PC-9 (cell line): ENCODE data around the gene PLAC9. TPM values are rescaled to one million over a fixed set of nuclear protein-coding genes. Genes with fewer than 3 reads are reported as not detected.

ENCODE experiments used
- BruUV-seq: library from RNA; stranded (reverse); fragments of 400-500 nt; replicated peaks from 2 replicates; lab custom pipeline; 2021; lab: Mats Ljungman, UMichigan
- CTCF ChIA-PET: fragments of 300-600 bp; sonication (Branson Sonifier 250); formaldehyde crosslinking; loops from one replicate; lab custom pipeline; 2022; ENCODE audit warnings: antibody characterized with exemption; lab: Charles Lee
- POLR2A ChIA-PET: fragments of 300-600 bp; sonication (Branson Sonifier 250); formaldehyde crosslinking; loops from one replicate; lab custom pipeline; 2022; ENCODE audit warnings: antibody characterized with exemption; ENCODE audit not compliant: unreplicated experiment; lab: Charles Lee
- DNase-seq, 2 experiments: peaks; one replicate each; pipeline versions ENCODE4 v3.0.0 to v3.0.0-alpha.2; 2015 to 2022; ENCODE audit warnings: mixed read lengths in 1 of 2
- H2AFZ ChIP-seq: fragments of 200-600 bp; sonication (generic); 2 replicates; pipeline ENCODE4 v1.8.1; 2017; ENCODE audit warnings: antibody characterized with exemption
- H3F3A ChIP-seq: fragments of 200-600 bp; sonication (generic); 2 replicates; pipeline ENCODE4 v1.8.1; 2017; ENCODE audit warnings: antibody characterized with exemption, mild to moderate bottlenecking, low read depth; ENCODE audit not compliant: insufficient read depth
- H3K27ac ChIP-seq: fragments of 200-600 bp; sonication (generic); 2 replicates; pipeline ENCODE4 v1.6.1; 2016; ENCODE audit warnings: mixed run types
- H3K27me3 ChIP-seq: fragments of 200-600 bp; sonication (generic); 2 replicates; pipeline ENCODE4 v1.6.1; 2016; ENCODE audit warnings: low read depth, mixed run types; ENCODE audit not compliant: insufficient read depth
- H3K36me3 ChIP-seq: fragments of 200-600 bp; sonication (generic); 2 replicates; pipeline ENCODE4 v1.6.1; 2016; ENCODE audit warnings: low read depth, mixed run types
- H3K4me1 ChIP-seq: fragments of 200-600 bp; sonication (generic); replicated peaks from 2 replicates; pipeline ENCODE4 v1.6.1; 2016; ENCODE audit warnings: mixed run types; ENCODE audit not compliant: insufficient read depth
- H3K4me2 ChIP-seq: fragments of 200-600 bp; sonication (generic); 2 replicates; pipeline ENCODE4 v1.6.1; 2017; ENCODE audit warnings: mixed run types
- H3K4me3 ChIP-seq: fragments of 200-600 bp; sonication (generic); 2 replicates; pipeline ENCODE4 v1.6.1; 2016; ENCODE audit warnings: mixed run types
- H3K79me2 ChIP-seq: fragments of 200-600 bp; sonication (generic); 2 replicates; pipeline ENCODE4 v1.6.1; 2017; ENCODE audit warnings: low read depth, mixed run types
- H3K9me2 ChIP-seq: fragments of 200-600 bp; sonication (generic); 2 replicates; pipeline ENCODE4 v1.8.1; 2017; ENCODE audit warnings: mild to moderate bottlenecking; ENCODE audit not compliant: insufficient read depth
- H3K9me3 ChIP-seq: fragments of 200-600 bp; sonication (generic); 2 replicates; pipeline ENCODE4 v1.8.1; 2016; ENCODE audit warnings: low read depth; ENCODE audit not compliant: insufficient read depth
- H4K20me1 ChIP-seq: fragments of 200-600 bp; sonication (generic); 2 replicates; pipeline ENCODE4 v1.8.1; 2017; ENCODE audit not compliant: insufficient read depth
- EZH2 ChIP-seq: fragments of 200-600 bp; sonication (generic); IDR thresholded peaks from 2 replicates; pipeline ENCODE4 v1.8.0; 2017; ENCODE audit warnings: antibody characterized with exemption, low read depth
- intact Hi-C: fragments of 100-400 bp; cut with micrococcal nuclease; formaldehyde crosslinking; loops from one replicate; pipeline ENCODE4 v1.10.0; 2022; ENCODE audit not compliant: unreplicated experiment
- total RNA-seq: library from RNA; stranded (reverse); gene quantifications from 2 replicates; pipeline ENCODE4 v1.2.3, GENCODE V29; 2021
- TF ChIP-seq, protein P1 (sequence below): fragments of 200-600 bp; sonication (generic); conservative IDR thresholded peaks from 2 replicates; pipeline ENCODE4 v1.6.1; 2017; ENCODE audit warnings: mixed run types, antibody characterized with exemption, mild to moderate bottlenecking, moderate library complexity

The PLAC9 gene
- total RNA-seq, 1 experiment from 2014 or later = not detected

- Histone ChIP-seq H3K36me3 (peaks cover 14% of the 10 kb centered on the region; the same call in 1 of the 2 replicates), H3K79me2 (peaks cover 82% of the 10 kb centered on the region), H3F3A (peaks cover 47% of the 10 kb centered on the region), H3K9me2 (no peaks in the 10 kb centered on the region), H3K27me3 (no peaks in the 10 kb centered on the region), H3K9me3 (no peaks in the 10 kb centered on the region), H2AFZ (no peak overlapping the region), H3K27ac (no peak overlapping the region), H3K4me3 (no peak overlapping the region), H4K20me1 (peaks cover 31% of the 10 kb centered on the region), H3K4me2 (peak overlapping the region; percentile 60), H3K4me1 (peaks cover 64% of the 10 kb centered on the region)
- no TSS peak for BruUV-seq
- intact Hi-C loops = no loop called here
- POLR2A ChIA-PET = no interaction called here
- TF ChIP-seq EZH2 = no peak
- TF ChIP-seq, protein P1, sequence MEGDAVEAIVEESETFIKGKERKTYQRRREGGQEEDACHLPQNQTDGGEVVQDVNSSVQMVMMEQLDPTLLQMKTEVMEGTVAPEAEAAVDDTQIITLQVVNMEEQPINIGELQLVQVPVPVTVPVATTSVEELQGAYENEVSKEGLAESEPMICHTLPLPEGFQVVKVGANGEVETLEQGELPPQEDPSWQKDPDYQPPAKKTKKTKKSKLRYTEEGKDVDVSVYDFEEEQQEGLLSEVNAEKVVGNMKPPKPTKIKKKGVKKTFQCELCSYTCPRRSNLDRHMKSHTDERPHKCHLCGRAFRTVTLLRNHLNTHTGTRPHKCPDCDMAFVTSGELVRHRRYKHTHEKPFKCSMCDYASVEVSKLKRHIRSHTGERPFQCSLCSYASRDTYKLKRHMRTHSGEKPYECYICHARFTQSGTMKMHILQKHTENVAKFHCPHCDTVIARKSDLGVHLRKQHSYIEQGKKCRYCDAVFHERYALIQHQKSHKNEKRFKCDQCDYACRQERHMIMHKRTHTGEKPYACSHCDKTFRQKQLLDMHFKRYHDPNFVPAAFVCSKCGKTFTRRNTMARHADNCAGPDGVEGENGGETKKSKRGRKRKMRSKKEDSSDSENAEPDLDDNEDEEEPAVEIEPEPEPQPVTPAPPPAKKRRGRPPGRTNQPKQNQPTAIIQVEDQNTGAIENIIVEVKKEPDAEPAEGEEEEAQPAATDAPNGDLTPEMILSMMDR = no peak
- no peak for DNase-seq
- CTCF ChIA-PET = no interaction called here
These were observed 37.5 kb downstream of the PLAC9 start for GRCh38 chr10:80170026-80170425.

- H3K36me3 ChIP-seq = peaks cover 14% of the 10 kb centered on the region; the same call in 1 of the 2 replicates
- CTCF ChIA-PET = no interaction called here
- peak overlapping the region; percentile 60 for H3K4me2 ChIP-seq
- no peaks in the 10 kb centered on the region for H3K9me2 ChIP-seq
- TF ChIP-seq, protein P1 = no peak
- no peak for TF ChIP-seq EZH2
- H2AFZ ChIP-seq = no peak overlapping the region
- peaks cover 58% of the 10 kb centered on the region for H3K4me1 ChIP-seq
- intact Hi-C loops = loop anchor here (1.0 kb wide), 1 partner anchor 34 kb away; no protein-coding TSS in a partner anchor
- H3K4me3 ChIP-seq = no peak overlapping the region
- no peak for DNase-seq
- no TSS peak for BruUV-seq
- no peaks in the 10 kb centered on the region for H3K9me3 ChIP-seq
- peaks cover 35% of the 10 kb centered on the region for H4K20me1 ChIP-seq
- H3K79me2 ChIP-seq = peaks cover 79% of the 10 kb centered on the region
- H3F3A ChIP-seq = peaks cover 46% of the 10 kb centered on the region
- no peaks in the 10 kb centered on the region for H3K27me3 ChIP-seq
- peak overlapping the region; percentile 75 for H3K27ac ChIP-seq
- POLR2A ChIA-PET = interaction anchor here (0.7 kb wide), 1 partner anchor 26 kb away, joined by 8 read pairs; no protein-coding TSS in a partner anchor
These were observed 38.1 kb downstream of the PLAC9 start for GRCh38 chr10:80170641-80171040.

DNA sequence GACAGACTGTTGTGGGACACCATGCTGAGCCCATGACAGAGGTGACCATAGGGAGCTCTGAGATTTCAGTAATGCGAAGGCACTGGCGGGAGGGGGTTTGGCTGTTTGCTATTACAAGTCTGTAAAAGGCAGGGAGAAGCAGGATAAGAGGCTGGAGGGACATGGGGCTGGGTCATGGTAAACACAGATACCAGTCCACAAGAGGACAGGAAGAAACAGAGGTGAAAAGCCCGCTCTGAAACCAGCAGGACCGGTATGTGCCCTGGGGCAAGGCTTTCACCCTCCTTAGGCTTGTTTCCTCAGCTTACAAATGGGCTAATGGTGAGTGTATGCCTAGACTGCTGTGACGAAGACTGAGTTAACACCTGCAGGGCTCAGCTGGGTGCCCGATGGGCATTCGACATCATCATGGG, 38.7 kb downstream of the PLAC9 start:
- peak overlapping the region; percentile 75 for H3K27ac ChIP-seq
- no peaks in the 10 kb centered on the region for H3K9me3 ChIP-seq
- no TSS peak for BruUV-seq
- H3K36me3 ChIP-seq = peaks cover 14% of the 10 kb centered on the region; the same call in 1 of the 2 replicates
- no peak overlapping the region for H2AFZ ChIP-seq
- H4K20me1 ChIP-seq = peaks cover 41% of the 10 kb centered on the region
- DNase-seq = peak; percentile 92 to 98
- POLR2A ChIA-PET = interaction anchor here (0.5 to 0.7 kb wide), 2 partner anchors 26 to 28 kb away, joined by 4 to 8 read pairs; no protein-coding TSS in a partner anchor
- CTCF ChIA-PET = no interaction called here
- peak overlapping the region; percentile 60 for H3K4me2 ChIP-seq
- H3K27me3 ChIP-seq = no peaks in the 10 kb centered on the region
- peaks cover 41% of the 10 kb centered on the region for H3F3A ChIP-seq
- no peak overlapping the region for H3K4me3 ChIP-seq
- H3K4me1 ChIP-seq = peaks cover 52% of the 10 kb centered on the region
- no peaks in the 10 kb centered on the region for H3K9me2 ChIP-seq
- intact Hi-C loops = loop anchor here (1.0 kb wide), 1 partner anchor 33 kb away; no protein-coding TSS in a partner anchor
- H3K79me2 ChIP-seq = peaks cover 77% of the 10 kb centered on the region
- TF ChIP-seq, protein P1 = no peak
- TF ChIP-seq EZH2 = no peak
